HG03045 (cell line): Measurements from ENCODE around the gene CITED1.
"Not testable (repeated sequence)": the region's sequence is repeated elsewhere in the genome, so short reads cannot be mapped to it uniquely, and the experiment has no call there.

Experiments
- ATAC-seq: cut with Tn5 transposase; IDR thresholded peaks from one replicate; pipeline ENCODE4 v1.9.1; 2021; ENCODE audit warnings: mild to moderate bottlenecking, moderate library complexity; ENCODE audit not compliant: unreplicated experiment

The CITED1 gene, protein sequence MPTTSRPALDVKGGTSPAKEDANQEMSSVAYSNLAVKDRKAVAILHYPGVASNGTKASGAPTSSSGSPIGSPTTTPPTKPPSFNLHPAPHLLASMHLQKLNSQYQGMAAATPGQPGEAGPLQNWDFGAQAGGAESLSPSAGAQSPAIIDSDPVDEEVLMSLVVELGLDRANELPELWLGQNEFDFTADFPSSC

GRCh38 chrX:72305286-72306084 lies at the start of gene CITED1:
Gene CITED1, minus strand, starts transcription at chrX:72305914. Its CDS starts 3,045 bp downstream, at chrX:72302869.
- no peak for ATAC-seq

DNA sequence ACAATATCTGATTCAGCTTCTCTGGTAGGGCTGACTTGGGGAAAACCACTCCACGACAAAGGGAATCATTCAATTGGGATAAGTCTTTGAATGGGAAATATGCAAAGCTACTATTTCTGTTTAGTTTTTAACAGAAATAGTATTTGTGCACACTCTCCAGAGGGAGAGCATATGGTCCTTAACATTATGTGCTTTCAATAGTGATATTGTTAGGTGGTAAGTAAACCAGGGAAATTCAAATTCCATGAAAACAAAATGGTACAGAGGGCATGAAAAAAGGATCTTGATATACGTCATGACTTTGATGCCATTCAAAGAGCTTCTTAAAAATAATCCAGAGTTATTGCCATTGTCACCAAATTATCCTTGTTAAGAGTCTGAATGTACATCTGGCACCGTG lies 47.1 kb upstream of the CITED1 start:
- no peak for ATAC-seq

- no peak for ATAC-seq
Observed at GRCh38 chrX:72351606-72352334, 46.1 kb upstream of the CITED1 start.

DNA sequence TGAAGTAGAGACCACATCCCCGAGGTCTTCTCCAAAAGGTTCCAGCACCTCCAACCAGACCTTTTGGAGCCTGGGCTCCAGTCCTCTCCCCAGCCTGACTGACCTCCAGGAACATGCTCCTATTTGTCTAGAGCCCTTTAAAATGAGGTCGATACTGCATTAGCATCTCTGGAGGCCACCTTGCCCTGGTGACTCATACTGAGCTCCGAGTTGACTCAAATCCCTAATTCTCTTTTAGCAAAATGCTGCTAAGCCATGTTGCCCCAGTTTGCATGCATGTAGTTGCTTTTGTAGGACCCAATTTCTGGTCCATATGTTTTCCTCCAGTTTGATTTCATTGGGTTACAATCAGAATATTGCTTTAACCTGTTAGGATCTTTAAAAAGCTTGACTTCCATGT lies 43.5 kb upstream of the CITED1 start:
- peak; percentile 92 for ATAC-seq

DNA sequence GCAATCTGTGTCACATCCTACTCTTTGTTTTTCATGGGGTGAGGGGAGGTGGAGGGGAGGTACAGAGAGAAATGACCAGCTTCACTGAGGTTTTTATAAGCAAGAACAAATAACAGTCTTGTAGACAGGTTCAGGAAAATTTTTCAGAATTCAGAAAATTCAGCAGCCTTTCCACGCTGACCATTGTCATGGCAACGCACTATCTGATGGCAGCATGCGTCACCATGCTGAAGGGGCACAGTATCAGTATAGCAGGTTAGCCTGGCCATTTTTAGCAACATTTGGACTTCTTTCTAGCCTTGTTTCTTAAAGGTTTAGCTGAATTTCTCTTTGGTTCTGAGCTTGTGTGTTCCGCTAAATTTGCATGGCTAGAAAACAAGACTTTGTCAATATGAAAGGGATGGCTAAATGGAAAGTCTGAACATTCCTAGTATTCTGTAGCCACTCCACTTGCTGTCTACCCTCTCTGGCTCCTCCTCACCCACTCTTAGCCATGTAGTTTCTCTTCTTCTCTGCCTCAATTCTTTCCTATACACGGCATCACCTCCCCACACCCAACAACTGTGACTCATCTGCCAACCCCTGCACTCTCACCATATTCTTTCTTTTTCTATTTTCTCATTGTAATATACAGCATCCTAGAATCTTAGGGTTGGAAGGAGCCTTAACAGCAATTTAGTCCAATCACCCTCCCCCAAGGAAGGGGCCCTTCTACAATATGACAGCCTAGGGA lies 42.7 kb upstream of the CITED1 start:
- no peak for ATAC-seq

DNA sequence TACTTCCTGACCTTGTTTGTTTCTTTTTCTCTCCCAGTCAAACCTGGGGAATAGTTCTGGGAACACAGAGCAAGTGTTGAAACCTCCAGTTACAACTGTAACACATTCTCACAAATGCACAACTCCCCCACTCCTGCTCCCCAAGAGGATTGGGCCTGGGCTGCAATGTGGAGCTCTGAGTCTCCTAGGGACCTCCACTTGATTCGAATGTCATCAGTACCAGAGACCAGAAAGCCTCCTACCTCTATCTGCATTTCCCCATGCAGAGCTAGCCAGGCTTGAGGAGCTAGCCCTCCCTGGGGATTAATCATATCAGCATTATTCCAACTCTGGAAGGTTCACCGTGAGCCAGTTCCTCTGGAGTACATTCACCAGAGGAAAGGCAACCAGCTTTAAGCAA lies 41.7 kb upstream of the CITED1 start:
- no peak for ATAC-seq

- ATAC-seq = no peak
Observed at GRCh38 chrX:72346302-72346949, 40.7 kb upstream of the CITED1 start.

DNA sequence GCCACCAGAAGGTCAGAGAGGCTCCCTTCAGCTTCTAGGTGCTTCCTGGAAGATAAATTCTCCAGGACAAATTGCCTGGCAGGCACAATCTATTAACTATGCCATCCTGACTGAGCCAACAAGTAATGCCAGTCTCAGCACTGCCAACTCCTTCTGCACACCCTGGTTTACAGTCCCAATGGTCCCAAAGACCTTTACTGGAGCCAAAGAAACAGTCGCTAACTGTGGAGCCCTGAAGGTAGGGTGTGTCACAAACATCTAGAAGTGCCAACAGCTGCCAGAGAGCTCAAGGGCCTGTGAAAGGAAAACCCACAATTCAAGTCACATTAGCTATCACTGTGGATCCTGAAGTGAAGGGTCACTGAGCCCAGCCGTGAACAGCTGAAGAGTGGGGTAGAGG lies 34.9 kb upstream of the CITED1 start:
- ATAC-seq = no peak

- no peak for ATAC-seq
Observed at GRCh38 chrX:72340041-72340440, 34.3 kb upstream of the CITED1 start.

- ATAC-seq = no peak
Observed at GRCh38 chrX:72330131-72330530, 24.4 kb upstream of the CITED1 start.

DNA sequence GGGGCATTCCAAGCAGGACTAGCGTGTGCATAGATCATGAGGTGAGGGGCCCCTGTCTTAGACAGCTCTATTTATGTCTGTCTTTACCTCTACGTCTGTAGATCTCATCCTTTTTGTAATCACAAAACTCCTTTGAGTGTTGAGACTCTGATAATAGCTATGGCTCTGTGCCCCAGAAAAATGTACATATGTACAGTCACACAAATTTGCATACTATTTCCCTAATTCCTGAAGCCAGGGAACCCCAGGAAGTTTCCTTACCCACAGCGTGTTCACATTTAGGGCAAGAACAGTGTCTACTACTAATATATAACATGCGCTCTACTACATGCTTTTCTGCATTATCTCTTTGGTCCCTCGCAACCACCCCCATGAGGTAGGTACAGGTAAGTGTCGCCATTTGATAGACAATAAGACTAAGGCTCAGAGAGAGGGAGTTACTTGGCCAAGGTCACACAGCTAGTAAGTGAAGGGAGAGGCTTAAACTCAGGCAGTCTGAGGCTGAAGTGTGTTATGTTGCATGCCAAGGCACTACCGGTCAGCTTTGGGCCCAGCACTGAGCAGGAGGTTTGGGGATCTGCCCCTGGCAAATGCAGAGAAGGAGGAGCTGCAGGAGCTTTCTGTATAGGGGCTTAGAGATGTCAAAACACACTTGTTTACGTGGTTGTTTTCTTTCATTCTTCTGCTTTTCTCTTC lies 21.0 kb upstream of the CITED1 start:
- ATAC-seq = no peak

DNA sequence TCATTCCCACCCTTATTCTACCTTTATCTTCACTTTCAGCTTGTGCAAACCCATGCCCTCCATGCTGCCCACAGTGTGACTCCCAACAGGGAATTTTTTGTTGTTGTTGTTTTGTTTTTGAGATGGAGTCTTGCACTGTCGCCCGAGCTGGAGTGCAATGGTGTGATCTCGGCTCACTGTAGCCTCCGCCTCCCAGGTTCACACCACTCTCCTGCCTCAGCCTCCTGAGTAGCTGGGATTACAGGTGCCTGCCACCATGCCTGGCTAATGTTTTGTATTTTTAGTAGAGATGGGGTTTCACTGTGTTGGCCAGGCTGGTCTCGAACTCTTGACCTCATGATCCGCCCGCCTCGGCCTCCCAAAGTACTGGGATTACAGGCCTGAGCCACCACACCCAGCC lies 13.9 kb upstream of the CITED1 start:
- ATAC-seq = not testable (repeated sequence)

DNA sequence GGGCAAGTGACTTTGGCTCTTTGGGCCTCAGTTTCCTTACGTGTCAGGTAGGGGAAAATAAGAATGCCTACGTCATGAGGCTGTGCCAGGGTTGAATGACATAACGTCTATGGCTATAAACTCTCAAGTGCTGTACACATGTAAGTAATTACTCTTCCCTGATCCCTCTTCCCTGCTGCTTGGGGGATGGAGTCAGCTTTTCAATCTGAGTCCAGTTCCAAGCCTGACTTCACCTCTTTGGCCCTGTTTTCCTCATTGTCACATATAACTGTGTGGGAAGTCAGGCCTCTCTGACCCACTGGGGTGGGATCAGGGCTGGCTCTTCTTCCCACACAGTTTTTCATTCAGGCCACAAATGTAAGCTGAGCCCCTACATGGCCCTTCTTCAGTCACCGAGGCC lies 11.4 kb upstream of the CITED1 start:
- ATAC-seq = no peak

DNA sequence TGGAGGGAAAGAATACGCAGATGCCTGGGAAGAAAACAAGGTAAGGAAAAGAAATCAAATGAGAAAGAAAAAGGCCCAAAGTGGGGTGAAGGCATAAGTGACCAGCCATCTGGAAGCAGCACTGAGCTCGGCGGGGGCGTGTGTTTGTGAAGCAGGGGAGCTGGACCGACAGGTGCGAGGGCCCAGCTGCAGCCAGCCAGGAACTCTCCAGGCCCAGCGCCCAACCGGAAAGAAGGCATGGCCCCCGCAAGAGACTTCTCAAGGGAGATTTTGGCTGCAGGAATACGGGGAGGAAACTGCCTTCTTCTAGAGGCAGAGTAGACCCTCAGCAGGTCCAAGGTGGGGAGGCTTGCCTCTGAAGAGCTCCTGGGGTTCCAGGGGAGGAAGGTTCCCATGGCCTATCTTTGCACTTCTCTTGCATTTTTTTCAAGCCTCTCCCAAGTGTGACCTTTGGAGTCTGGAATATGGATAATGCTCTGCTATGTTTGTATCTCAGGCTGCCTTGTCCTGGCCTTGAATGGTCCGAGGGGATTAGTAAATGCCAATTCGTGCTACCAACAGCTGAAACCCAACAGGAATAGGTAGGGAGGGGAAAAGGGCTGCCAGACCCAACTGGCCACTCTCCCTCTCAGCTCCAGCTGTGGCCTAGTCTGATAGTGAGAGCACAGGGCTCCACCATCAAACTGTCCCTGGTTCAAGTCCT lies 10.8 kb upstream of the CITED1 start:
- no peak for ATAC-seq

DNA sequence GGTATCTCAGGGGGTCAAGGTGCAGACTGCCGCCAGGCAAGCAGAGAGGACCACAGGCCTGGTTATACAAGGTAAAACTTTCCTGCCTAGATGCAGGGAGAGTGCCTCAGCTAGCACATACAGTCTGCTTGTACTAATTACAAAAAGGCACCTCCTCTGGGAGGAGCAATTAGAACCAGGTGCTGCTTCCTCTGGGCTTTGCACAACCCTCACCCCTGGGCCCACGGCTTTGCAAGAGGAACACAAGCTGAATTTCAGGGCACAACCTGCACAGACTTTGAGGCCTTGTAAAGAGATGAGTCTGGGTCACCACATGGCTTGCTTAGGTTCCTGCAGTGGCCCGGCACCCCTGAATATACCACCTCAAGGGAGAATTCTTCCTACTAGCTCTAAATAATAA lies 9.2 kb upstream of the CITED1 start:
- no peak for ATAC-seq

DNA sequence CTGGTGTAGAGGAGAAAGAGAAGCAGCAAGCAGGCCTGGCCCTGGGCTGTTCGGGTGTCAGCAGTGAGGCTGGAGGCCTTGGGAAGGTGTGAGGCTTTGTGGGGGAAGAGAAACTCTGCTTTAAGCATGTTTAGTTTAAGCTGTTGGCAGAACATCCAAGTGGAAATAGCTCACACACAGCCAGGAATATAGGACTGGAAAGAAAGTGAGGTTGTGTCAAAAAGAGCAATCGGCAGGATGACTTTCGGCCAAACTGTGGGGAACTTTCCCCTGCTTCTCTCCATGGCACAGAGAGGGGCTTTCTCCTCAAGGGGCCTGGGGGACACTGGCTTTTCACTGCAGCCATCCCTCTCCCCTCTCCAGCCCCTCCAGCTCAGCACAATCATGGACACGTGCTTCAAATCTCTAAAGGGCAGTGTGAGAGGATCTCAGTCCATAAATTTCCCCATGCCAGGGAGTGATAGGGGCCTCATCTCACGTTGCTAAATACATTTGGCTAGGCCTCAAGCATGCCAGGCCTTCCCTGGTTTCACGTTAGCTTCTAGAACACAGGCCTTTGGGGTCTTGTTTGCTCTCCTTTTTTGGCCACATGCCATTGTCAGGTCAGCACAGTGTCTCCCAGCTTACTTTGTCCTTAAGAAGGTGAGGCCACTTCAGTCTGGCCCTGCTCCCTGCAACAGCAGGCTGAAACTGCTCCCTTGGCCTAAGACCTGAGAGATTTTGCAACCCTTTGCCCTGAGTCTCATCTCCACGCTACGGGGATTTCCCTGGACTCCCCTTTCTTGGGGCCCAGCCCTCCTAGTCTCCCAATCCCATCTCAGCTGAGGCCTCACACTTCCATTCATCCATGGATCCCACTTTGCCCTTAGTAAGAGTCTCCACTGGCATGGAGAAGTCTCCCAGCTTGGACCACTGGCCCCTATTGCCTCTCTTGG lies 8.3 kb upstream of the CITED1 start:
- ATAC-seq = no peak

DNA sequence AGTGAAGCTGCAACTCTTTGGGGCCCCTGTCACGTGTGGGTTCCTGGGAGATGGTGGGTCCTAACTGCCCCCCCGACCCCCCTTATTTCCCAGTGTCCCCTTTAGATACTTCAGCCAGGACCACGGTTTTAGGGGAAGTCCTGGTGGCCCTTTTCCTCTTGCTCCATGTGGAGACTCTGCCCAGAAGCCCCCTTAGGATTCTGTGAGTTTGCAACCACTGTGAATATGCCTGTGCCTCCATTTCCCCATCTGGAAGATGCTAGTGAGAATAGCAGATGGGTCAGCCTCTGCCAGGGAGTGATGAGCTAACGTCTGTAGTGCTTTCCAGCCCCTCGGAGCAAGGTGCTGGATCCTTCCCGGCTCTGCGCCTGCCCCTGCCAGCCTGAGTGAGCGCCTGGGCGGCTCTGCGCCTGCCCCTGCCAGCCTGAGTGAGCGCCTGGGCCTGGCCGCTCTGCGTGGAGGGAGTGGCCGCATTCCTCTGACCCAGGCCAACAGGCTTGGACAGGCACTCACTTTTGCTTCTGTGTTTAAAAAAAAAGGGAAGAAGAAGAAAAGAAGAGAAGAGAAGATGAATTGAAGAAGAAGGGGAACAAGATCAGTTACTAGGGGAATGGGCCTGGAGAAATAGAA lies 6.7 kb upstream of the CITED1 start:
- no peak for ATAC-seq
